NCI-H226 (cell line): ENCODE measurements around the gene PLVAP.
A peak's percentile ranks its signal among the peaks of the same experiment; 100 is the strongest.

Experiments
- DNase-seq: peaks from one replicate; pipeline ENCODE4 v3.0.0-alpha.2; 2015

The PLVAP gene

GRCh38 chr19:17319473-17320238 is 57.5 kb downstream of the PLVAP start:
- DNase-seq = no peak

GRCh38 chr19:17318966-17319365 is 58.2 kb downstream of the PLVAP start:
- DNase-seq = no peak

- no peak for DNase-seq
Measured at GRCh38 chr19:17314007-17314593, 63.0 kb downstream of the PLVAP start.

GRCh38 chr19:17312189-17313113 is 64.7 kb downstream of the PLVAP start:
- no peak for DNase-seq

- peak; percentile 69 for DNase-seq
Measured at GRCh38 chr19:17311455-17312188, 65.5 kb downstream of the PLVAP start.

- no peak for DNase-seq
Measured at GRCh38 chr19:17309965-17310461, 67.1 kb downstream of the PLVAP start.

GRCh38 chr19:17309198-17309964 is 67.8 kb downstream of the PLVAP start, which contains the start of gene DDA1:
DDA1 (plus strand) TSS chr19:17309563; CDS start chr19:17309655, 92 bp downstream.
- DNase-seq = peak; percentile 100

- no peak for DNase-seq
Measured at GRCh38 chr19:17307876-17308377, 69.2 kb downstream of the PLVAP start.

- no peak for DNase-seq
Measured at GRCh38 chr19:17306285-17306714, 70.8 kb downstream of the PLVAP start.

GRCh38 chr19:17305517-17306284 is 71.4 kb downstream of the PLVAP start, which contains the start of gene MRPL34:
MRPL34 (plus strand) TSS chr19:17305872; CDS start chr19:17305893, 21 bp downstream.
- DNase-seq = peak; percentile 99

- DNase-seq = no peak
Measured at GRCh38 chr19:17305216-17305516, 72.0 kb downstream of the PLVAP start.

GRCh38 chr19:17304386-17305215 is 72.5 kb downstream of the PLVAP start:
- no peak for DNase-seq

- DNase-seq = no peak
Measured at GRCh38 chr19:17303940-17304267, 73.2 kb downstream of the PLVAP start.

- peak; percentile 83 for DNase-seq
Measured at GRCh38 chr19:17303167-17303939, 73.8 kb downstream of the PLVAP start, which contains the start of gene ABHD8. ABHD8 (minus strand) TSS chr19:17303425; CDS start chr19:17301616, 1,809 bp downstream.

- no peak for DNase-seq
Measured at GRCh38 chr19:17302391-17303166, 74.6 kb downstream of the PLVAP start.
